Muscle layer of colon (tissue), 2 donors: ENCODE measurements around the gene ADGRG1.

Source experiments
- H3K27ac ChIP-seq: one replicate; pipeline ENCODE4 v1.7.0; 2013; ENCODE audit warnings: low read depth, mild to moderate bottlenecking, low read length, moderate library complexity
- H3K27me3 ChIP-seq, 2 donors: one replicate each; pipeline ENCODE4 v1.7.0; 2013; ENCODE audit warnings: low read length in 2 of 2, mild to moderate bottlenecking in 2 of 2; ENCODE audit not compliant: insufficient read depth in 2 of 2, control insufficient read depth in 1 of 2
- H3K36me3 ChIP-seq: one replicate; pipeline ENCODE4 v1.7.0; 2013; ENCODE audit warnings: mild to moderate bottlenecking, low read length; ENCODE audit not compliant: insufficient read depth
- H3K4me1 ChIP-seq: one replicate; pipeline ENCODE4 v1.7.0; 2013; ENCODE audit warnings: mild to moderate bottlenecking, low read length; ENCODE audit not compliant: insufficient read depth
- H3K4me3 ChIP-seq, 2 donors: one replicate each; pipeline ENCODE4 v1.7.0; 2013; ENCODE audit warnings: low read length in 2 of 2, low read depth in 1 of 2, mild to moderate bottlenecking in 1 of 2, moderate library complexity in 1 of 2
- H3K9ac ChIP-seq: one replicate; pipeline ENCODE4 v1.7.0; 2013; ENCODE audit warnings: low read length
- H3K9me3 ChIP-seq: one replicate; pipeline ENCODE4 v1.7.0; 2013; ENCODE audit warnings: mild to moderate bottlenecking, low read length
- donor health status: abdominal sarcoma.
- donor health status: Adenocarcinoma of cecum.

Gene ADGRG1

GRCh38 chr16:57623251-57624043 is 5.0 kb upstream of the ADGRG1 start:
- H3K9ac ChIP-seq: no peak overlapping the region
- H3K4me1 ChIP-seq: no peaks in the 10 kb centered on the region
- no peaks in the 10 kb centered on the region for H3K9me3 ChIP-seq
- H3K36me3 ChIP-seq: no peaks in the 10 kb centered on the region
- H3K27ac ChIP-seq: no peak overlapping the region
- peaks cover 3 to 7% of the 10 kb centered on the region in 2 donors for H3K27me3 ChIP-seq
- no peak overlapping the region for H3K4me3 ChIP-seq

GRCh38 chr16:57624044-57624688 is 4.3 kb upstream of the ADGRG1 start:
- Histone ChIP-seq H3K9ac (no peak overlapping the region), H3K27me3 (peaks cover 8 to 14% of the 10 kb centered on the region in 2 donors), H3K27ac (no peak overlapping the region), H3K9me3 (no peaks in the 10 kb centered on the region), H3K4me3 (no peak overlapping the region), H3K4me1 (no peaks in the 10 kb centered on the region), H3K36me3 (no peaks in the 10 kb centered on the region)

DNA sequence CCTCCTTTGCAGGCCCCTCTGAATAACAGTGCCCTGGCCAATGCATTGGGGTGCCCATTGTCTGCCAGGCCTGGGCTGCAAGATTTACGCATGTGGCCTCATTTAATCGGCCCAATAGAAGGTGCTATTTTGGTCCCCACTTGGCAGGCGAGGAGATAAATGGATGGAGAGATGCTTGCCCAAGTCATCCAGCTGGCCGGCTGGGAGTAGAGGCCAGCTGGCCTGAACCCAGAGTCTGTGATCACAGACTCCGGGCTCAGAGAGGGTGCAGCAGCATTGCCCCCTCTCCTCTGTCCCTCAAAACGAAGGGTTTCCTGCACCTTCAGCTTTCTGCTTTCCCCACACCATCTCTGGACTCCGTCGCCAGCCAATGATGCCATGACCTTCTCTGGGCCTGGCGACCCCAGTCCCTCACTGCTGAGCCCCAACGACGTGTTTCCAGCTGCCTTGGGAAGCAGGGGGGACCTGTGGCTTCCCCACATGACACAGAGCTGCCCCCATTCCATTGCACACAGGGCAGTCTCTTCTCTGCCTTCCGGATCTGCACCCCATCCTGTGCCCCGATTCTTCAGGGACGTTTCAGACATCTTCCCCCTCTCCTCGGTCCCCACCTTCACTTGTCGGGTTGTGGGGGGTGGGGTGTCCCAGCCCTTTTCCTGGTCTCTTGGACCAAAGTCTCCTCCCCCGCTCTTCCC is 3.5 kb upstream of the ADGRG1 start:
- no peak overlapping the region for H3K27ac ChIP-seq
- H3K4me1 ChIP-seq: no peaks in the 10 kb centered on the region
- peaks cover 8 to 22% of the 10 kb centered on the region in 2 donors for H3K27me3 ChIP-seq

DNA sequence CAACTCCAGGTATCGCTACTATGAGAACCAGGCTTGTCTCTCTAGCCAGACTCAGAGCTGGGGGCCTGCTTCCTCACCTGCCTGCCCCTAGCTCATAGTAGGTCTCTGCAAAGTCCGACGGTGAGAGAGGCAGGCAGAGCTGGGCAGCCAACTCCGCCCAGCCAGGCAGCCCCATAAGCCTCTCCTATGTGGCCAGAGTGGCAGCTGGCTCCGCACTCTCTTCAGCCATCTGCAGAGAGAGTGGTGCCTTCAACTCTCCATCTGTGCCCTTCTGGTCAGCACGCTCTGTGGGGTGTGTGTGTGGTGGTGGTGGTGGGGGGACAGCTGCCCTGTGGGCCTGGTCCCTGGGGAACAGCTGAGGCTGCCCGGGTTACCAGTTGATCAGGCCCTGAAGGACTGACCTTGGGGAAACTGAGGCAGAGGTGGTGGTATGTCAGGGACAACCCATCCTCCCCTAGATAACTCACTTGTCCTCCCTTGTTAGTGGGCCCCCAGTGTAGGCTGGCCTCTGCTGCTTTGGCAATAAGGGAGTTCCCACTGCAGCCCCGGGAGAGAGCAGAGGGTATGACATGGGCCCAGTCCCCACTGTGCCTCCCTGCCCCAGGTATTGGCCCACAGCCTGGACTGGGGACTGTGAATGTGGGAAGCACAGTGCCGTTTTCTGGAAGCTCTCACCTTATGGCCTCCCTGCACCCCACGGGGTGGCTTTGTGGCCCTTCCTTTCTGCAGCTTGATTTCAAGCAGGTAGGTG is 1.8 kb upstream of the ADGRG1 start:
- Histone ChIP-seq H3K27me3 (peaks cover 8 to 32% of the 10 kb centered on the region in 2 donors), H3K9me3 (no peaks in the 10 kb centered on the region), H3K9ac (no peak overlapping the region), H3K27ac (no peak overlapping the region), H3K36me3 (no peaks in the 10 kb centered on the region), H3K4me3 (no peak overlapping the region), H3K4me1 (no peaks in the 10 kb centered on the region)

More for the DNA sequence above, 3.5 kb upstream of the ADGRG1 start:
- H3K36me3 ChIP-seq: no peaks in the 10 kb centered on the region
- H3K9me3 ChIP-seq: no peaks in the 10 kb centered on the region
- H3K9ac ChIP-seq: no peak overlapping the region
- no peak overlapping the region for H3K4me3 ChIP-seq

DNA sequence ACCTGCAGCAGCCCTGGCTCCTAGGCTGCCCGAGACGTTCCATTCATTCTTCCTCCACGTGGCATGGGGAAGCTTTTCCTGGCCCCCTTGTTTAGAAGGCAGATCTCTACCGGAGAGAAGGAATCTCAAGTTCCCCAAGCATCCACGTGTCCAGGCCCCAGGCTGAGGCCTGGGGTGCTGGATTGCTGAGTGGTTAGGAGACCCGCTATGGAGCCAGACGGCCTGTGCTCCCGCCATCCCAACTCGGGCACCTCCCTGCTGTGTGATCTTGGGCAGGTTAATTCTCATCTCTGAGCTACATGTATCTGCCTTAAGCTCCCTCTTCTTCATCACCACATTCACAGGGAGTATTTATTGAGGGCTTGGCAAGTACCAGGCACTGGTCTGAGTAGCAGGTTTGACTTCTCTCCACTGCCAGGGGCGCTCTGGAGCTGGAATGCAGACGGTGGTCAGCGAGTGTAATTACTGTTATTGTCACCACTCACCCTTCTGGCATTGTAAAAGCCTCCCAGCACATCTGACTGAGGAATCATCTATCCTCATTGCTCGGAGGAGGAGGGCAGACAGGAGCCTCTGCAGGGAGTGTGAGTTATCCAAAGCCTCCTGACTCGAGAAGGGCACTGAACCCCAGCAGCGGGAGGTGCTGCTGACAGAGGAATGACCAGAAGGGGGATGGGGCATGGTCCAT is 1.1 kb upstream of the ADGRG1 start:
- Histone ChIP-seq H3K9me3 (no peaks in the 10 kb centered on the region), H3K27me3 (peaks cover 8 to 32% of the 10 kb centered on the region in 2 donors), H3K9ac (no peak overlapping the region), H3K4me1 (no peaks in the 10 kb centered on the region), H3K27ac (no peak overlapping the region), H3K36me3 (no peaks in the 10 kb centered on the region), H3K4me3 (no peak overlapping the region)

- H3K27me3 ChIP-seq: peaks cover 8 to 32% of the 10 kb centered on the region in 2 donors
- H3K4me3 ChIP-seq: no peak overlapping the region
- H3K36me3 ChIP-seq: no peaks in the 10 kb centered on the region
- H3K9ac ChIP-seq: no peak overlapping the region
- H3K9me3 ChIP-seq: no peaks in the 10 kb centered on the region
- no peak overlapping the region for H3K27ac ChIP-seq
- H3K4me1 ChIP-seq: no peaks in the 10 kb centered on the region
Observed at GRCh38 chr16:57628783-57629293, 408 bp downstream of the ADGRG1 start.

- H3K36me3 ChIP-seq: no peaks in the 10 kb centered on the region
- H3K27me3 ChIP-seq: peaks cover 8 to 32% of the 10 kb centered on the region in 2 donors
- H3K9ac ChIP-seq: no peak overlapping the region
- no peak overlapping the region for H3K27ac ChIP-seq
- H3K4me1 ChIP-seq: no peaks in the 10 kb centered on the region
- H3K4me3 ChIP-seq: no peak overlapping the region
- no peaks in the 10 kb centered on the region for H3K9me3 ChIP-seq
Observed at GRCh38 chr16:57629516-57630406, 1.3 kb downstream of the ADGRG1 start.

DNA sequence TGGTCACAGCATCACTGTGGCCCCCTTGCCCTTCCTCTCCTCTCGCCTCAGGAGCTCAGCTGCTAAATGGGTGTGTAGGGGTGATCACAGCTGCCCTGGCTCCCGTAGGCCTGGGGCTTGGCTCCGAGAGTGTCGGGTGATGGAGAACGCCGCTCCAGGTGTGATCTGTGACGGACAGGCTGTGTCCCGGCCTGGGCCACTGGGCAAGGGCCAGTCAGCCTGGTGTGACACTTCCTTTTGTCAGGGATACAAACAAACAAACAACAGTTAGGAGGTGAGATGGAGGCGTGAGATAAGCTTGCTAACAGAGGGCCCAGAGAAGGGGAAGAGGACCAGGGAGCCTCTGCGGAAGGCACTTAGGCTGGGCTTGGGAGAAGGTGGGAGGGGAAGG is 2.0 kb downstream of the ADGRG1 start:
- peaks cover 8 to 32% of the 10 kb centered on the region in 2 donors for H3K27me3 ChIP-seq
- no peaks in the 10 kb centered on the region for H3K9me3 ChIP-seq
- H3K9ac ChIP-seq: no peak overlapping the region
- no peak overlapping the region for H3K27ac ChIP-seq
- no peaks in the 10 kb centered on the region for H3K36me3 ChIP-seq
- no peak overlapping the region for H3K4me3 ChIP-seq
- no peaks in the 10 kb centered on the region for H3K4me1 ChIP-seq

DNA sequence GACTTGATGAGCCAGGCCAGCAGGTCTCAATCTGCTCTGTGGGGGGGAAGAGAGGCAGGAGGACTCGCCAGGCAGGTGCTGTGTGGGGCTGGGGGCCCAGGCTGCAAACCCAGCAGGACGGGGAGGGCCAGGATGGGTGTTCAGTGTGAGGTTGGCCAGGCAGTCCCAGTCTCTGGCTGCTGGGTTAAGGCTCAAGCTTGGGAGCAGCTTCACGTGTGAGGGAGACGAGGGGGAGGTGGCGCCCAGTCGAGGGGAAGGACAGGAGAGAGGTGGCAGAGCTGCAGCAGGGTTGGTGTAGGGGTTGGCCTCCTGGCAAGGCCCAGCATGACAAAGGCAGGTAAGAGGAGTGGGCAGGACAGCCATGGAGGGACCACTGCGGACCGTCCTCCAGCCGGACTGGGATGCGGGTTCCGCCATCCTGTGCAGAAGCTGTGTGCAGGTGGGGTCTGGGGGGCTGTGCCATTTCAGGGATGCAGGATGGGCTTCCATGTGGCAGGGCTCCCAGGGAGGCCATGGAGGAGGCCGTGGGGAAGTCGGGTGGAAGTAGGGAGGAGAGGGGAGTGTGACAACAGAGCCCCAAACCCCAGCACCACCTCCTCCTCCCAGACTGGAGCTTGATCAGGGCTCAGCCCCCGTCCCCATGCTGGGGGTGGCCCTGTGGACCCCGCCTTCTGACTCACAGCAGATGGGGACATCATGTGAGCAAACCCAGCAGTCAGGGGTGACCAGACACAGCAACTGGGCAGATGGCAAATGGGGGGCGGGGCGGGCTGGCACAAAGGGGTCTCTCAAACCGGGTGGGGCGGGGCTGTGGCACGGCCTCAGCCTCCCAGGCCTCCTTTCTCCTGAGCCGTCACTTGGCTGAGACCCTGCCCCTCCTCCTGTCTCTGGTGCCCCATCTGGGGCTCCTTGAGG is 2.8 kb downstream of the ADGRG1 start:
- no peak overlapping the region for H3K9ac ChIP-seq
- no peaks in the 10 kb centered on the region for H3K4me1 ChIP-seq
- no peak overlapping the region for H3K27ac ChIP-seq
- H3K9me3 ChIP-seq: no peaks in the 10 kb centered on the region
- no peak overlapping the region for H3K4me3 ChIP-seq
- H3K27me3 ChIP-seq: peaks cover 8 to 40% of the 10 kb centered on the region in 2 donors
- no peaks in the 10 kb centered on the region for H3K36me3 ChIP-seq
